ENCODE results near the gene ANKRD17. TPM values are rescaled to one million over a fixed set of nuclear protein-coding genes. Genes with fewer than 3 reads are reported as not detected.

ANKRD17 gene
- total RNA-seq, 1 experiment from 2014 or later = 62.1 TPM

DNA sequence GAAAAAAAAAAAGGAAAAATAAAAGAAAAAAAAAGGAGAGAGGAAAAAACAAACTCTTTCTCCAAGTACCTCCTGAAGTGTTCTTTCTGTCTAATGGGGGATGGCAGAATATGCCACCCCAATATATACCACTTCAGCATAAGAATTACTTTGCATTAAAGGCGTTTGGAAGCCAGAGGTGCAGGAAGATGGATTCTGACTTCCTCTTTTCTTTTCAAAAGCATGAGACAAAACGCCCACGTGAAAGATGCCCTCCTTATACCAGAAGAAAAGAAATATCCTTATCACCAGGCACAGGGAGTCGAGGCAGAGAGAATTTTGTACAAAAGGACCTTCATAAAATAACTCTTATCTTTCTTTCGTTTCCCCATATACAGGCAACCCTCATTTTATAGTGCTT is 230.0 kb downstream of the ANKRD17 start:
- no peaks in the 10 kb centered on the region for H3K4me1 ChIP-seq (ENCODE audit: control insufficient read depth in 1 of 2, insufficient read depth in 2 of 2, low read length in 2 of 2)
- H3K9me3 ChIP-seq (ENCODE audit: control insufficient read depth in 1 of 2, insufficient read depth in 1 of 2, low read depth in 1 of 2, low read length in 2 of 2) = no peaks in the 10 kb centered on the region
- ChIA-PET RAD21 (ENCODE audit: low non-redundant PET in 1 of 2, low total read pairs in 2 of 2, uncharacterized antibody in 2 of 2, unreplicated experiment in 2 of 2) (no interaction called here), CTCF (no interaction called here), POLR2A (no interaction called here)
- ATAC-seq (no peak), DNase-seq (ENCODE audit: low read depth, low spot score) (no peak)
- no peak overlapping the region for H3K4me2 ChIP-seq (ENCODE audit: low read length)
- no peaks in the 10 kb centered on the region for H4K20me1 ChIP-seq (ENCODE audit: insufficient read depth)
- no peaks in the 10 kb centered on the region for H3K9me2 ChIP-seq (ENCODE audit: insufficient read depth)
- no peak overlapping the region for H3K27ac ChIP-seq (ENCODE audit: low read depth, low read length)
- intact Hi-C loops (cut with micrococcal nuclease) = no loop called here
- no TSS peak for BruUV-seq (replicated peaks)
- peaks cover 10% of the 10 kb centered on the region for H3K27me3 ChIP-seq (ENCODE audit: insufficient read depth, low read length)
- TF ChIP-seq, protein P1, sequence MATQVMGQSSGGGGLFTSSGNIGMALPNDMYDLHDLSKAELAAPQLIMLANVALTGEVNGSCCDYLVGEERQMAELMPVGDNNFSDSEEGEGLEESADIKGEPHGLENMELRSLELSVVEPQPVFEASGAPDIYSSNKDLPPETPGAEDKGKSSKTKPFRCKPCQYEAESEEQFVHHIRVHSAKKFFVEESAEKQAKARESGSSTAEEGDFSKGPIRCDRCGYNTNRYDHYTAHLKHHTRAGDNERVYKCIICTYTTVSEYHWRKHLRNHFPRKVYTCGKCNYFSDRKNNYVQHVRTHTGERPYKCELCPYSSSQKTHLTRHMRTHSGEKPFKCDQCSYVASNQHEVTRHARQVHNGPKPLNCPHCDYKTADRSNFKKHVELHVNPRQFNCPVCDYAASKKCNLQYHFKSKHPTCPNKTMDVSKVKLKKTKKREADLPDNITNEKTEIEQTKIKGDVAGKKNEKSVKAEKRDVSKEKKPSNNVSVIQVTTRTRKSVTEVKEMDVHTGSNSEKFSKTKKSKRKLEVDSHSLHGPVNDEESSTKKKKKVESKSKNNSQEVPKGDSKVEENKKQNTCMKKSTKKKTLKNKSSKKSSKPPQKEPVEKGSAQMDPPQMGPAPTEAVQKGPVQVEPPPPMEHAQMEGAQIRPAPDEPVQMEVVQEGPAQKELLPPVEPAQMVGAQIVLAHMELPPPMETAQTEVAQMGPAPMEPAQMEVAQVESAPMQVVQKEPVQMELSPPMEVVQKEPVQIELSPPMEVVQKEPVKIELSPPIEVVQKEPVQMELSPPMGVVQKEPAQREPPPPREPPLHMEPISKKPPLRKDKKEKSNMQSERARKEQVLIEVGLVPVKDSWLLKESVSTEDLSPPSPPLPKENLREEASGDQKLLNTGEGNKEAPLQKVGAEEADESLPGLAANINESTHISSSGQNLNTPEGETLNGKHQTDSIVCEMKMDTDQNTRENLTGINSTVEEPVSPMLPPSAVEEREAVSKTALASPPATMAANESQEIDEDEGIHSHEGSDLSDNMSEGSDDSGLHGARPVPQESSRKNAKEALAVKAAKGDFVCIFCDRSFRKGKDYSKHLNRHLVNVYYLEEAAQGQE (IDR thresholded peaks at IDR 0.05; ENCODE audit: low read depth) = no peak
- TF ChIP-seq CBX3 (IDR thresholded peaks at IDR 0.05; ENCODE audit: low read depth) (no peak), CEBPB (IDR thresholded peaks at IDR 0.05; ENCODE audit: low read depth) (no peak)
- TF ChIP-seq, protein P2, sequence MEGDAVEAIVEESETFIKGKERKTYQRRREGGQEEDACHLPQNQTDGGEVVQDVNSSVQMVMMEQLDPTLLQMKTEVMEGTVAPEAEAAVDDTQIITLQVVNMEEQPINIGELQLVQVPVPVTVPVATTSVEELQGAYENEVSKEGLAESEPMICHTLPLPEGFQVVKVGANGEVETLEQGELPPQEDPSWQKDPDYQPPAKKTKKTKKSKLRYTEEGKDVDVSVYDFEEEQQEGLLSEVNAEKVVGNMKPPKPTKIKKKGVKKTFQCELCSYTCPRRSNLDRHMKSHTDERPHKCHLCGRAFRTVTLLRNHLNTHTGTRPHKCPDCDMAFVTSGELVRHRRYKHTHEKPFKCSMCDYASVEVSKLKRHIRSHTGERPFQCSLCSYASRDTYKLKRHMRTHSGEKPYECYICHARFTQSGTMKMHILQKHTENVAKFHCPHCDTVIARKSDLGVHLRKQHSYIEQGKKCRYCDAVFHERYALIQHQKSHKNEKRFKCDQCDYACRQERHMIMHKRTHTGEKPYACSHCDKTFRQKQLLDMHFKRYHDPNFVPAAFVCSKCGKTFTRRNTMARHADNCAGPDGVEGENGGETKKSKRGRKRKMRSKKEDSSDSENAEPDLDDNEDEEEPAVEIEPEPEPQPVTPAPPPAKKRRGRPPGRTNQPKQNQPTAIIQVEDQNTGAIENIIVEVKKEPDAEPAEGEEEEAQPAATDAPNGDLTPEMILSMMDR (IDR thresholded peaks at IDR 0.05 in 2 of 3, conservative IDR thresholded peaks at IDR 0.05 in 1 of 3; ENCODE audit: borderline replicate concordance in 1 of 3, insufficient read depth in 1 of 3, low read depth in 2 of 3, low read length in 2 of 3) = no peak
- no peaks in the 10 kb centered on the region for H3K79me2 ChIP-seq (ENCODE audit: insufficient read depth, low read length)
- no peak overlapping the region for H3K4me3 ChIP-seq (replicated peaks in 1 of 2; ENCODE audit: low read depth in 1 of 2, low read length in 2 of 2)
- H3K9ac ChIP-seq (ENCODE audit: low read length) = no peak overlapping the region
- no peaks in the 10 kb centered on the region for H3K36me3 ChIP-seq (ENCODE audit: control insufficient read depth in 1 of 2, insufficient read depth in 2 of 2, low read length in 2 of 2)
- no peak overlapping the region for H2AFZ ChIP-seq (ENCODE audit: low read depth, low read length, poor library complexity, severe bottlenecking)

Other genes with a start within 250 kb of the ANKRD17 start
- 12.5 TPM for gene COX18, start 189.1 kb downstream of the ANKRD17 start, total RNA-seq (2021; ENCODE audit: unreplicated experiment)
- gene ALB, start 145.5 kb upstream of the ANKRD17 start, total RNA-seq (2021; ENCODE audit: unreplicated experiment) = 26.7 TPM
- 1.6 TPM for gene AFP, start 177.4 kb upstream of the ANKRD17 start, total RNA-seq (2021; ENCODE audit: unreplicated experiment)
- not detected for gene AFM, start 222.9 kb upstream of the ANKRD17 start, total RNA-seq (2021; ENCODE audit: unreplicated experiment)